ENCODE measurements around the gene GPR55. TPM values are rescaled to one million over a fixed set of nuclear protein-coding genes. Genes with fewer than 3 reads are reported as not detected.

GPR55 gene
- total and polyA plus RNA-seq, 10 of the 15 experiments (the other 5 are each of a cell fraction or from before 2014, with no cell fraction given): 2.1 to 30.1 (median 16.2) TPM

GRCh38 chr2:230868161-230868946 lies 56.7 kb downstream of the GPR55 start:
- H3K4me1 ChIP-seq (ENCODE audit: control insufficient read depth, insufficient read depth, low read length): peaks cover 50% of the 10 kb centered on the region
- ChIA-PET RAD21 (ENCODE audit: unreplicated experiment) (interaction anchor here (1.3 to 1.5 kb wide), 2 partner anchors 20 to 26 kb away, joined by 3 to 4 read pairs; no protein-coding TSS in a partner anchor), CTCF (interaction anchor here (1.4 to 1.7 kb wide), 2 partner anchors 20 to 117 kb away, joined by 4 to 8 read pairs; no protein-coding TSS in a partner anchor), SMC1A (ENCODE audit: uncharacterized antibody, unreplicated experiment) (no interaction called here), POLR2A (no interaction called here)
- TF ChIP-seq SMARCA5 (IDR thresholded peaks at IDR 0.05) (no peak), HDAC2 (IDR thresholded peaks at IDR 0.05) (no peak), TCF7 (IDR thresholded peaks at IDR 0.05; ENCODE audit: borderline replicate concordance) (no peak), RELA (IDR thresholded peaks at IDR 0.05; ENCODE audit: borderline replicate concordance, partially characterized antibody) (no peak), EP300 (IDR thresholded peaks at IDR 0.05; ENCODE audit: borderline replicate concordance in 1 of 2, control insufficient read depth in 1 of 2, low read depth in 2 of 2, low read length in 2 of 2) (no peak), TCF12 (IDR thresholded peaks at IDR 0.05; ENCODE audit: low read depth, low read length) (no peak), CEBPB (IDR thresholded peaks at IDR 0.05; ENCODE audit: borderline replicate concordance in 1 of 2, low read depth in 2 of 2, low read length in 2 of 2) (no peak), SPI1 (IDR thresholded peaks at IDR 0.05; ENCODE audit: borderline replicate concordance, insufficient read depth, low read depth, low read length) (no peak), ZNF622 (IDR thresholded peaks at IDR 0.05) (no peak), POU2F2 (IDR thresholded peaks at IDR 0.05; ENCODE audit: borderline replicate concordance, low read depth, low read length) (no peak), IRF4 (IDR thresholded peaks at IDR 0.05; ENCODE audit: low read depth, low read length) (no peak), KLF5 (IDR thresholded peaks at IDR 0.05; ENCODE audit: partially characterized antibody) (no peak), SUZ12 (IDR thresholded peaks at IDR 0.05; ENCODE audit: unreplicated experiment) (no peak), IRF5 (IDR thresholded peaks at IDR 0.05; ENCODE audit: borderline replicate concordance) (no peak), ATF3 (IDR thresholded peaks at IDR 0.05; ENCODE audit: borderline replicate concordance, extremely low read depth, low read depth, low read length) (no peak), ESRRA (IDR thresholded peaks at IDR 0.05; ENCODE audit: low read length) (no peak), NRF1 (conservative IDR thresholded peaks at IDR 0.05; ENCODE audit: low read depth, low read length) (no peak), GABPA (IDR thresholded peaks at IDR 0.05; ENCODE audit: low read depth) (no peak)
- WGBS (ENCODE audit: insufficient coverage, insufficient replicate concordance, low lambda C conversion rate, missing lambda C conversion rate): 86% methylated on average over 15 of the region's 15 CpGs
- no peak for DNase-seq (ENCODE audit: low read depth, low spot score)
- no peak overlapping the region for H3K27ac ChIP-seq (ENCODE audit: control insufficient read depth, insufficient read depth)
- no peak overlapping the region for H2AFZ ChIP-seq (ENCODE audit: control insufficient read depth, low read depth, low read length)
- peaks cover 7% of the 10 kb centered on the region for H3K79me2 ChIP-seq (ENCODE audit: control insufficient read depth, insufficient read depth, low read length)
- no peak for FAIRE-seq
- in situ Hi-C loops (cut with MboI) (no loop called here), intact Hi-C loops (cut with micrococcal nuclease; ENCODE audit: unreplicated experiment) (no loop called here)
- ATAC-seq: no peak
- H3K27me3 ChIP-seq (replicated peaks in 1 of 2; ENCODE audit: control insufficient read depth in 2 of 2, insufficient read depth in 2 of 2, low read length in 1 of 2): no peaks in the 10 kb centered on the region; a peak in 1 of 4 replicates
- no peak overlapping the region for H3K4me3 ChIP-seq
- no peak overlapping the region for H3K4me2 ChIP-seq (ENCODE audit: control insufficient read depth, insufficient read depth)
- BruUV-seq (replicated peaks): no TSS peak
- no peaks in the 10 kb centered on the region for H4K20me1 ChIP-seq (ENCODE audit: control insufficient read depth, insufficient read depth)
- H3K9ac ChIP-seq (ENCODE audit: control insufficient read depth, insufficient read depth, low read length): no peak overlapping the region
- H3K36me3 ChIP-seq (ENCODE audit: control insufficient read depth in 2 of 2, insufficient read depth in 2 of 2, low read length in 1 of 2): no peaks in the 10 kb centered on the region
- no peaks in the 10 kb centered on the region for H3K9me3 ChIP-seq (replicated peaks; ENCODE audit: control insufficient read depth, insufficient read depth, low read length)
